Right renal cortex interstitium (tissue), 3 donors: ENCODE measurements around the gene KARS1. TPM values are rescaled to one million over a fixed set of nuclear protein-coding genes. Genes with fewer than 3 reads are reported as not detected.

Source experiments
- DNase-seq, 3 donors: peaks; one replicate each; pipeline ENCODE4 v3.0.0-alpha.2; 2013; ENCODE audit warnings: low read depth in 3 of 3, low spot score in 2 of 3
- polyA plus RNA-seq, 3 donors: library from polyadenylated mRNA; unstranded; fragments of 120-200 nt; gene quantifications; one replicate each; pipeline ENCODE4 v1.2.1, GENCODE V29; 2013; ENCODE audit not compliant: insufficient read length in 3 of 3

KARS1 gene
- polyA plus RNA-seq, 3 donors: 145 to 152 (median 148) TPM

- no peak for DNase-seq
Observed at GRCh38 chr16:75588716-75589115, 58.7 kb downstream of the KARS1 start.

DNA sequence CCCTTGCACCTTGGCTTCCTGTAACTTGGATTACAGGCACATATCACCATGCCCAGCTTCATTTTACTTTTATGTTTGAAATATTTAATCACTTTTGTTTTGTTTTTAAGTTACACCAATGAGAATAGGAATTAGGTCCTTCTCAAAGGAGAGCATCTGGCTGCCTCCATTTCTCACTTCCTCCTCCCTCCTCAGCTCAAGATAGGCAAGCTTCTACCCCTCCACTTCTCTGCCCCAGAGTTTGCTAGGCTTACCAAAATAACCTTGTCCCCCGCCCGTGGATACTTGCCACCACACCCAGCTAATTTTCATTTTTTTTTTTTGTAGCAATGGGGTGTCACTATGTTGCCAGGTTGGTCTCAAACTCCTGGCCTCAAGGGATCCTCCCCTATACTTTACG, 63.4 kb downstream of the KARS1 start:
- no peak for DNase-seq

DNA sequence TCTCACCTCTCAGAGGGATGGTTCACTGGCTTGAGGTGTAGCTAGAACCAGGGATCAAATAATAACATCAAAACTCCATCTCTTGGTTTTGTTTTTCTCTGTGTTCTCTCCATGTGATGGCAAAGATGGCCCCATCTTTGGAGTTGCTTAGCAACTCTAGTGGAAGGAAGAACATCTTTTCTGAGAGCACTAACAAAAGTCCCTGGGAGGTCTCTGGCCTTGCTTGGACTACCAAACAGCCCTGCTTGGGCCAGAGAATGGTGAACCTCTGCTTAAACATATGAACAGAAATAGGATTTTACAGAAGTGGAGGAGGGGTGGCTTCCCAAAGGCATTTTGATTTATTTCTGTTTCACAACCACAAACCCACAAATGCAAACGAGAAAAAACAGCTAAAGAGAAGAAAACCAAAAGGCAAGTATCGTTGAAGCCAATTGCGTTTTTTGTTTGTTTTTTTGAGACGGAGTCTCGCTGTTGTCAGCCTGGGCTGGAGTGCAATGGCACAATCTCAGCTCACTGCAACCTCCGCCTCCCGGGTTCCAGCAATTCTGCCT, 68.1 kb downstream of the KARS1 start:
- no peak for DNase-seq

GRCh38 chr16:75578725-75579124, 68.7 kb downstream of the KARS1 start:
- no peak for DNase-seq

GRCh38 chr16:75578212-75578611, 69.3 kb downstream of the KARS1 start:
- DNase-seq: no peak

Other genes with a start within 250 kb of the KARS1 start
- 100 to 1,000 TPM; 202 to 221 (median 203) TPM for gene CFDP1, start 214.2 kb downstream of the KARS1 start, polyA plus RNA-seq
- 10 to 100 TPM; 37.4 to 39.8 (median 39.0) TPM for gene TMEM170A, start 183.0 kb downstream of the KARS1 start, polyA plus RNA-seq
- 1 to 10 TPM in 1 of 3 donors, under 1 TPM in 2; 0.72 to 1.1 (median 0.78) TPM for gene CHST6, start 152.2 kb downstream of the KARS1 start, polyA plus RNA-seq
- gene CHST5, start 111.6 kb downstream of the KARS1 start, polyA plus RNA-seq: under 1 TPM; 0.62 to 0.78 (median 0.64) TPM
- gene TMEM231, start 91.4 kb downstream of the KARS1 start, polyA plus RNA-seq: 10 to 100 TPM; 18.4 to 20.5 (median 19.4) TPM
- 100 to 1,000 TPM; 199 to 200 (median 200) TPM for gene GABARAPL2, start 81.3 kb downstream of the KARS1 start, polyA plus RNA-seq
- gene ADAT1, start 24.4 kb downstream of the KARS1 start, polyA plus RNA-seq: 10 to 100 TPM; 40.1 to 64.9 (median 50.0) TPM
- 10 to 100 TPM; 89.5 to 93.4 (median 92.5) TPM for gene TERF2IP, start 108 bp upstream of the KARS1 start, polyA plus RNA-seq
- gene CPHXL2, start 29.3 kb upstream of the KARS1 start, polyA plus RNA-seq: not detected
- under 1 TPM in 1 of 3 donors, not detected in 2; 0.11 TPM for gene DUXB, start 53.8 kb upstream of the KARS1 start, polyA plus RNA-seq
- gene CPHXL, start 78.8 kb upstream of the KARS1 start, polyA plus RNA-seq: not detected